ENCODE measurements around the gene PPP1R27. TPM values are rescaled to one million over a fixed set of nuclear protein-coding genes. Genes with fewer than 3 reads are reported as not detected.

Gene PPP1R27
- total and polyA plus RNA-seq, 9 of the 15 experiments (the other 6 are each of a cell fraction or from before 2014, with no cell fraction given) = 0.29 to 6.9 (median 1.5) TPM; not detected in 2

- TF ChIP-seq ELK1 (CRISPR knock-in tag; IDR thresholded peaks at IDR 0.05) = no peak
- TF ChIP-seq KDM2B (CRISPR knock-in tag; IDR thresholded peaks at IDR 0.05) = 0 out of 2 replicates have a peak, but pooled peaks have one; percentile 7
- TF ChIP-seq ZNF764 (CRISPR knock-in tag; IDR thresholded peaks at IDR 0.05; ENCODE audit: low read depth) = no peak
- no peak for TF ChIP-seq NCOA6 (IDR thresholded peaks at IDR 0.05)
- 0 out of 2 replicates have a peak, but pooled peaks have one; percentile 76 for TF ChIP-seq E2F5 (CRISPR knock-in tag; IDR thresholded peaks at IDR 0.05)
- no peak; the same call in 1 of the 2 replicates for TF ChIP-seq ZBTB26 (CRISPR knock-in tag; IDR thresholded peaks at IDR 0.05)
- TF ChIP-seq LCOR (CRISPR knock-in tag; IDR thresholded peaks at IDR 0.05) = 0 out of 2 replicates have a peak, but pooled peaks have one; percentile 18
- 0 out of 2 replicates have a peak, but pooled peaks have one; percentile 18 for TF ChIP-seq ZFP91 (CRISPR knock-in tag; IDR thresholded peaks at IDR 0.05)
- peak; percentile 90; the same call in 1 of the 2 replicates for TF ChIP-seq PTBP1 (IDR thresholded peaks at IDR 0.05; ENCODE audit: low read depth, low read length)
- no peak for TF ChIP-seq MCM7 (IDR thresholded peaks at IDR 0.05)
Measured at GRCh38 chr17:81867991-81868673, 33.3 kb upstream of the PPP1R27 start (continued).
